HS-27A (cell line): Measurements from ENCODE around the gene AGMAT.

Experiments used
- DNase-seq: peaks from one replicate; pipeline ENCODE4 v3.0.0-alpha.2; 2012; ENCODE audit warnings: low read depth, missing footprints

Gene AGMAT

GRCh38 chr1:15568387-15569073, 16.3 kb downstream of the AGMAT start:
- DNase-seq: no peak

- no peak for DNase-seq
Measured at GRCh38 chr1:15559189-15559810, 25.6 kb downstream of the AGMAT start.

GRCh38 chr1:15558516-15558915, 26.3 kb downstream of the AGMAT start:
- no peak for DNase-seq

- DNase-seq: no peak
Measured at GRCh38 chr1:15557594-15557993, 27.3 kb downstream of the AGMAT start.

GRCh38 chr1:15557008-15557407, 27.8 kb downstream of the AGMAT start:
- no peak for DNase-seq

GRCh38 chr1:15550573-15550972, 34.3 kb downstream of the AGMAT start:
- DNase-seq: no peak

- no peak for DNase-seq
Measured at GRCh38 chr1:15546641-15547040, 38.2 kb downstream of the AGMAT start.

- no peak for DNase-seq
Measured at GRCh38 chr1:15543589-15544568, 41.0 kb downstream of the AGMAT start.

GRCh38 chr1:15543251-15543588, 41.6 kb downstream of the AGMAT start:
- no peak for DNase-seq

GRCh38 chr1:15542388-15543250, 42.2 kb downstream of the AGMAT start:
- no peak for DNase-seq

- no peak for DNase-seq
Measured at GRCh38 chr1:15541231-15541792, 43.5 kb downstream of the AGMAT start.

- DNase-seq: no peak
Measured at GRCh38 chr1:15540186-15540585, 44.7 kb downstream of the AGMAT start.

- DNase-seq: no peak
Measured at GRCh38 chr1:15538771-15539170, 46.1 kb downstream of the AGMAT start.

- no peak for DNase-seq
Measured at GRCh38 chr1:15531682-15532081, 53.2 kb downstream of the AGMAT start.

- DNase-seq: no peak
Measured at GRCh38 chr1:15531003-15531402, 53.8 kb downstream of the AGMAT start.

GRCh38 chr1:15526490-15527339, 58.1 kb downstream of the AGMAT start, which contains the start of gene DNAJC16:
Gene DNAJC16 (plus strand): TSS chr1:15526848. CDS start chr1:15529106, 2,258 bp downstream.
- DNase-seq: peak; percentile 99

GRCh38 chr1:15526021-15526489, 58.8 kb downstream of the AGMAT start:
- no peak for DNase-seq

- DNase-seq: peak; percentile 93
Measured at GRCh38 chr1:15525050-15526020, 59.5 kb downstream of the AGMAT start.
